Fibroblast of lung (primary cell): Measurements from ENCODE around the gene ELL.

Source experiments
- CTCF ChIP-seq, 2 donors: IDR thresholded peaks in 1 of 2; conservative IDR thresholded peaks in 1 of 2; 1 replicate in 1 of 2; 2 replicates in 1 of 2; pipeline ENCODE4 v1.5.1; 2011 to 2012; ENCODE audit warnings: low read length in 2 of 2, control low read depth in 1 of 2, inconsistent platforms in 1 of 2, low read depth in 1 of 2, mild to moderate bottlenecking in 1 of 2
- EZH2 ChIP-seq: IDR thresholded peaks from 2 replicates; pipeline ENCODE4 v1.5.1; 2012; ENCODE audit warnings: low read length, control low read depth, mild to moderate bottlenecking; ENCODE audit errors: missing control alignments

- no peak for TF ChIP-seq EZH2
- TF ChIP-seq CTCF (conservative IDR thresholded peaks at IDR 0.05 in 1 of 2, IDR thresholded peaks at IDR 0.05 in 1 of 2; ENCODE audit: low read depth in 1 of 2, low read length in 2 of 2): no peak
These were observed 96.1 kb downstream of the ELL start for GRCh38 chr19:18425515-18426415.
